ENCODE measurements around the gene TESMIN.

DNA sequence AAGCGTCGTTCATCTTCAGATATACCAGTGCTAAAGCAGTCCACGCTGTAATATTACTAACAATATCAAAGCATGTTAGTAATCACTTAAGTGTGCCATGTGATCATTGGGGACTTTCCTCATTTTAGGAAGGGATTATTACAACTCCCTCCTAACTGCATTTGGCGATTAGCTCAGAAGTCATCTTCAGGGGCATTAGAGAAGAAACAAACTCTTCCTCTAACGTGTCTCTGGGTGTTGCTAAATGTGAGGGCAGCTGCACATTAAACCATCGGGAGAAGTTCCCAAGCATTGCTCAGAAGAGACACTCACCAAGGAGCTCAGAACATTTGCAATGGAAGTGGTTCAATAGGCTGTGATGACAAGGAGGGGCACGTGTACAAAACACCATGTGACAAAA, 17.2 kb downstream of the TESMIN start:
- TF ChIP-seq, protein P1, sequence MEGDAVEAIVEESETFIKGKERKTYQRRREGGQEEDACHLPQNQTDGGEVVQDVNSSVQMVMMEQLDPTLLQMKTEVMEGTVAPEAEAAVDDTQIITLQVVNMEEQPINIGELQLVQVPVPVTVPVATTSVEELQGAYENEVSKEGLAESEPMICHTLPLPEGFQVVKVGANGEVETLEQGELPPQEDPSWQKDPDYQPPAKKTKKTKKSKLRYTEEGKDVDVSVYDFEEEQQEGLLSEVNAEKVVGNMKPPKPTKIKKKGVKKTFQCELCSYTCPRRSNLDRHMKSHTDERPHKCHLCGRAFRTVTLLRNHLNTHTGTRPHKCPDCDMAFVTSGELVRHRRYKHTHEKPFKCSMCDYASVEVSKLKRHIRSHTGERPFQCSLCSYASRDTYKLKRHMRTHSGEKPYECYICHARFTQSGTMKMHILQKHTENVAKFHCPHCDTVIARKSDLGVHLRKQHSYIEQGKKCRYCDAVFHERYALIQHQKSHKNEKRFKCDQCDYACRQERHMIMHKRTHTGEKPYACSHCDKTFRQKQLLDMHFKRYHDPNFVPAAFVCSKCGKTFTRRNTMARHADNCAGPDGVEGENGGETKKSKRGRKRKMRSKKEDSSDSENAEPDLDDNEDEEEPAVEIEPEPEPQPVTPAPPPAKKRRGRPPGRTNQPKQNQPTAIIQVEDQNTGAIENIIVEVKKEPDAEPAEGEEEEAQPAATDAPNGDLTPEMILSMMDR (IDR thresholded peaks at IDR 0.05; ENCODE audit: low read length): no peak
- no peak for TF ChIP-seq EZH2 (optimal IDR thresholded peaks at IDR 0.05; ENCODE audit: low read depth, low read length)
